OCI-LY7 (cell line): ENCODE measurements around the gene SPINK2.

ENCODE experiments used
- CTCF ChIP-seq: fragments of 200-600 bp; sonication (generic); conservative IDR thresholded peaks from 2 replicates; pipeline ENCODE4 v1.5.1; 2014; ENCODE audit warnings: mild to moderate bottlenecking, antibody characterized with exemption, low read length, moderate library complexity, mixed read lengths
- EZH2phosphoT487 ChIP-seq: fragments of 200-600 bp; sonication (generic); IDR thresholded peaks from 2 replicates; pipeline ENCODE4 v1.6.1; 2018; ENCODE audit warnings: low read depth, borderline replicate concordance, mild to moderate bottlenecking, mixed run types, antibody characterized with exemption, low read length, moderate library complexity, mixed read lengths

DNA sequence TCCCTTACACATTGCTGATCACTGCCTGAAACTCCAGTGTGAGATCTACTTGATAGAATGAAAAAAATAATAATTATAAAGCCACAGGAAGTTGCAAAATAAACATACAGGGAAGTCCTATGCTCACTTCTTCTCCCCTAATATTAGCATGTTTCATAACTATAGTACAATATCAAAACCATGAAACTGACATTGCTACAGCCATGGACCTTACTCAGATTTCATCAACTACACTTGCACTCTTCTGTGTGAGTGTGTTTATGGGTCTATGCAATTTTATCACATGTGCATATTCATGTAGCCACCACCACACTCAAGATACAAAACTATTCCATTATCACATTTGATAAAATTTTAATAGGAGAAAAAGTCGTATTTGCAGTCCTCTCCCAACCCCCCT lies 57.3 kb downstream of the SPINK2 start:
- TF ChIP-seq CTCF (no peak), EZH2phosphoT487 (no peak)
